Kidney (tissue), 14 donors: ENCODE results near the gene RALGPS1. TPM values are rescaled to one million over a fixed set of nuclear protein-coding genes. Genes with fewer than 3 reads are reported as not detected.

Experiments used
- DNase-seq, 5 donors: peaks; one replicate each; pipeline ENCODE4 v3.0.0-alpha.2; 2013 to 2020
- FAIRE-seq: peaks from 2 replicates; lab custom pipeline; 2012; peaks lifted over from hg19 to GRCh38; lab: Jason Lieb, UNC
- H3K27ac ChIP-seq, 2 donors: one replicate each; pipeline ENCODE4 v1.7.0; 2013; ENCODE audit warnings: low read depth in 2 of 2, low read length in 2 of 2, inconsistent platforms in 1 of 2
- H3K27me3 ChIP-seq: one replicate; pipeline ENCODE4 v1.7.1; 2013; ENCODE audit warnings: low read length, inconsistent platforms; ENCODE audit not compliant: control insufficient read depth, insufficient read depth
- H3K36me3 ChIP-seq, 3 donors: one replicate each; pipeline versions ENCODE4 v1.7.0 to v1.7.1; 2013; ENCODE audit warnings: low read length in 3 of 3, control low read depth in 1 of 3, inconsistent platforms in 1 of 3; ENCODE audit not compliant: insufficient read depth in 3 of 3, control insufficient read depth in 2 of 3
- H3K4me1 ChIP-seq, 3 donors: one replicate each; pipeline versions ENCODE4 v1.7.0 to v1.7.1; 2013; ENCODE audit warnings: low read length in 3 of 3, inconsistent platforms in 1 of 3, low read depth in 1 of 3; ENCODE audit not compliant: control insufficient read depth in 2 of 3, insufficient read depth in 2 of 3
- H3K4me3 ChIP-seq, 3 donors: one replicate each; pipeline versions ENCODE4 v1.7.0 to v1.8.1; 2013; ENCODE audit warnings: low read length in 3 of 3, control low read depth in 1 of 3, inconsistent platforms in 1 of 3
- H3K9ac ChIP-seq, 3 donors: one replicate each; pipeline versions ENCODE4 v1.7.0 to v1.7.1; 2013; ENCODE audit warnings: low read length in 3 of 3, control low read depth in 1 of 3, inconsistent platforms in 1 of 3
- H3K9me3 ChIP-seq, 3 donors: one replicate each; pipeline versions ENCODE4 v1.7.0 to v1.7.1; 2013; ENCODE audit warnings: low read length in 3 of 3, control low read depth in 1 of 3, inconsistent platforms in 1 of 3; ENCODE audit not compliant: control insufficient read depth in 2 of 3, insufficient read depth in 1 of 3
- intact Hi-C: fragments of 100-400 bp; cut with DNase I; formaldehyde crosslinking; loops from one replicate; pipeline ENCODE4 v1.11.1; 2022
- polyA plus RNA-seq: library from polyadenylated mRNA; stranded (reverse); fragments of 350-450 nt; fragmentation: Illumina TruSeq; extraction: RNeasy Lipid Tissue Mini Kit (QIAGEN cat#74804); gene quantifications from one replicate; pipeline ENCODE4 v1.2.3, GENCODE V29; 2014; ENCODE audit warnings: low read depth, low replicate concordance; ENCODE audit not compliant: insufficient read depth
- total RNA-seq: library from RNA; stranded (reverse); fragmentation: NEBNext Ultra II Directional; extraction: Animal tissue kit (Norgen Biotek cat#: 25700); gene quantifications from one replicate; pipeline ENCODE4 v1.2.1, GENCODE V29; 2021
- TF ChIP-seq, protein P1 (sequence below): IDR thresholded peaks from 3 replicates; pipeline ENCODE4 v1.5.1; 2012; ENCODE audit warnings: mild to moderate bottlenecking, moderate library complexity, borderline replicate concordance; ENCODE audit not compliant: insufficient read depth; ENCODE audit errors: extremely low read depth
- donor health status: control.
- donor health status: control.
- donor health status: control.
- donor health status: control.
- donor health status: control.
- donor health status: DM: yes; HTN: yes; CAD: no.
- donor health status: Normal renal cell carcinoma (clear cell type).

RALGPS1 gene
- total and polyA plus RNA-seq, 2 donors from 2014 or later, result 9.4 to 25.2 TPM

DNA sequence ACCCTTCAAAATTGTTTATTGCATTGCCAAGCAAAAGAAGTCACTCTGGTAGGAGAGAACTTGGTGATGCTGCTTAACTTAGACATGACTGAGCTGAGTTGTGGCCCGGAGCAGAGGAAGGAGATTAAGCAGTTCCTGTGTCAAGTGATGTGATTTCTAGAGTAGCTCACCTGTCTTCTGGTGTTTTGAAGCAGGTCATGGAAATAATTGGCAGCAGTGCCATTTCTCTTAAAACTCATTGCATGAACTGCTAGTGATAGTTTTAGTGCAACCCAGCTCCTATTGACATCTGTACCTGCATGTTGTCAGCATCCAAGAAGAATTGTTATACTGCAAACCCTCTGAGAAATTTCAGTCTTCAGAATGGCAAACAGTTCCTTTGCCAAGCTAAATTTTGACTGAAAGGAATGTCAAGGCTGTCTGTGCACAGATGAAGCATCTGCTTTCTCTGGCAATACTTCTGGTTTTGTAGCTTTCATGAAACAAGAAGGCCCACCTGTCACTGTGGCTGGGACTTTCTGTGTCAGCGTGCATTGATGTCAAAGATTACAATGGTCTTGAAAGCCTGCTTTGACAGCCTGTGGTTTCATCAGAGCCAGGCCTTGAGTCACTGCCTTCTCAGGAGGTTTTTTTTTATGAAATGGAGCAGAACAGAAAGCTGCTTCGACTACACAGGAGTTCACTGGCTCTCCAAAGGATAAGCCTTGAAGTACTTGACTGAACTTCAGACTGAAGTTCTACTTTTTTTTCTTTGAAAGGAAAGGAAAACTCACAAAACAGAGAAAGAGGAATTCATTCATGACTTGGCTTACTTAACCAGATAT is 90.6 kb downstream of the RALGPS1 start:
- intact Hi-C loops, result no loop called here
- TF ChIP-seq, protein P1, sequence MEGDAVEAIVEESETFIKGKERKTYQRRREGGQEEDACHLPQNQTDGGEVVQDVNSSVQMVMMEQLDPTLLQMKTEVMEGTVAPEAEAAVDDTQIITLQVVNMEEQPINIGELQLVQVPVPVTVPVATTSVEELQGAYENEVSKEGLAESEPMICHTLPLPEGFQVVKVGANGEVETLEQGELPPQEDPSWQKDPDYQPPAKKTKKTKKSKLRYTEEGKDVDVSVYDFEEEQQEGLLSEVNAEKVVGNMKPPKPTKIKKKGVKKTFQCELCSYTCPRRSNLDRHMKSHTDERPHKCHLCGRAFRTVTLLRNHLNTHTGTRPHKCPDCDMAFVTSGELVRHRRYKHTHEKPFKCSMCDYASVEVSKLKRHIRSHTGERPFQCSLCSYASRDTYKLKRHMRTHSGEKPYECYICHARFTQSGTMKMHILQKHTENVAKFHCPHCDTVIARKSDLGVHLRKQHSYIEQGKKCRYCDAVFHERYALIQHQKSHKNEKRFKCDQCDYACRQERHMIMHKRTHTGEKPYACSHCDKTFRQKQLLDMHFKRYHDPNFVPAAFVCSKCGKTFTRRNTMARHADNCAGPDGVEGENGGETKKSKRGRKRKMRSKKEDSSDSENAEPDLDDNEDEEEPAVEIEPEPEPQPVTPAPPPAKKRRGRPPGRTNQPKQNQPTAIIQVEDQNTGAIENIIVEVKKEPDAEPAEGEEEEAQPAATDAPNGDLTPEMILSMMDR, result no peak
- no peak overlapping the region for H3K4me3 ChIP-seq
- H3K9me3 ChIP-seq, result no peaks in the 10 kb centered on the region
- H3K27ac ChIP-seq, result no peak overlapping the region
- H3K9ac ChIP-seq, result no peak overlapping the region
- DNase-seq, result no peak
- H3K36me3 ChIP-seq, result no peaks in the 10 kb centered on the region
- H3K27me3 ChIP-seq, result no peaks in the 10 kb centered on the region
- no peak for FAIRE-seq
- no peaks in the 10 kb centered on the region for H3K4me1 ChIP-seq

DNA sequence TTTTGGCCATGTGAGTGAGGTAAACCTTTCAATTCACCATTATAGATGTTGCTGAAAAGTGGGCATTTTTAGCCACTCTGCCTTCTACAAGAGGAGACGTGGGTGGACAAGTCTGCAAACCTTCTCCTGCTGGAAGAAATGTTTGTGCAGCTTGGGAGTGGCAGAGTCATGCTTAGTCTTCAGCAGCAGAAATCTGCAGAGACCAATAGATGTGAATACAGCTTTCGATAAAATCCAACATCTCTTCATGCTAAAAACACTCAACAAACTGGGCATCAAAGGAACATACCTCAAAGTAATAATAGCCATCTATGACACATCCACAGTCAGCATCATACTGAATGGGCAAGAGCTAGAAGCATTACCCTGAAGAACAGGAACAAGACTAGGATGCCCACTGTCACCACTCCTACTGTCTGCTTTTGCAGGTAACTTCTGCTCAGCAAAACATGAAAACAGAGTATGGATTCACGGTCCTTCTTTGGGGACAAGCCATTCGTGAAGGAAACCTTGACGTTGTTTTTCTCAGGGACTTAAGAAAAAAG is 91.3 kb downstream of the RALGPS1 start:
- intact Hi-C loops, result no loop called here
- Histone ChIP-seq H3K9me3 (no peaks in the 10 kb centered on the region), H3K4me1 (no peaks in the 10 kb centered on the region), H3K27me3 (no peaks in the 10 kb centered on the region), H3K36me3 (no peaks in the 10 kb centered on the region), H3K27ac (no peak overlapping the region), H3K4me3 (no peak overlapping the region), H3K9ac (no peak overlapping the region)
- TF ChIP-seq, protein P1, result no peak
- FAIRE-seq, result no peak
- DNase-seq, result no peak

DNA sequence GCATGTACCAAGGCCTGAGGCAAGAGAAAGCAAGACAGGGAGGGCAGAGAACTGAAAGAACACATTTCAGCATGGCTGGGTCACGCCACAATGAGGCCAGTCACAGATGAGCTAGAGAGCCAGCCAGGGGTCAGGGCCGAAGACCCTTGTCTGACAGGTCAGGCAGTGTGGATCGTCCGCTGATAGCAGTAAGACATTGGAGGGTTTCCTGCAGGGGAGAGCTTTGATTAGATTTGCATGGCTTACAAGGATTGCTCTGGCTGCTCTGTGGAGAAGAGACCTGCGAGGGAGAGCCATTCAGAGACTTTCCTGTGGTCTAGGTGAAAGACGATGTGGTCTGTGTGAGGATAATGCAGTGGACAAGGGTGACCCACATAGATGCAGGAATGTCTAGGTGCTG is 93.1 kb downstream of the RALGPS1 start:
- Histone ChIP-seq H3K9ac (no peak overlapping the region), H3K9me3 (no peaks in the 10 kb centered on the region), H3K4me3 (no peak overlapping the region), H3K4me1 (no peaks in the 10 kb centered on the region), H3K27ac (no peak overlapping the region), H3K27me3 (no peaks in the 10 kb centered on the region), H3K36me3 (no peaks in the 10 kb centered on the region)
- TF ChIP-seq, protein P1, result no peak
- no peak for FAIRE-seq
- intact Hi-C loops, result no loop called here
- no peak for DNase-seq
